Hepatocyte (in vitro differentiated cells): ENCODE data around the gene GPR35. TPM values are rescaled to one million over a fixed set of nuclear protein-coding genes. Genes with fewer than 3 reads are reported as not detected.

Experiments
- DNase-seq: peaks from one replicate; pipeline ENCODE4 v3.0.0-alpha.2; 2016; ENCODE audit warnings: low spot score
- H2AFZ ChIP-seq: fragments of 200-600 bp; sonication (generic); 2 replicates; pipeline ENCODE4 v1.6.0; 2016; ENCODE audit warnings: antibody characterized with exemption, mild to moderate bottlenecking
- H3K27ac ChIP-seq: fragments of 200-600 bp; sonication (generic); 2 replicates; pipeline ENCODE4 v1.5.1; 2016; ENCODE audit warnings: mild to moderate bottlenecking
- H3K27me3 ChIP-seq: fragments of 200-600 bp; sonication (generic); 2 replicates; pipeline ENCODE4 v1.6.1; 2016
- H3K36me3 ChIP-seq: fragments of 200-600 bp; sonication (generic); replicated peaks from 2 replicates; pipeline ENCODE4 v1.5.1; 2016; ENCODE audit warnings: low read depth; ENCODE audit not compliant: insufficient read depth
- H3K4me1 ChIP-seq: fragments of 200-600 bp; sonication (generic); 2 replicates; pipeline ENCODE4 v1.5.1; 2016; ENCODE audit warnings: mild to moderate bottlenecking, moderate library complexity; ENCODE audit not compliant: insufficient read depth
- H3K4me2 ChIP-seq: fragments of 200-600 bp; sonication (generic); 2 replicates; pipeline ENCODE4 v1.6.0; 2016
- H3K4me3 ChIP-seq: fragments of 200-600 bp; sonication (generic); 2 replicates; pipeline ENCODE4 v1.5.1; 2016; ENCODE audit warnings: mild to moderate bottlenecking
- H3K79me2 ChIP-seq: fragments of 200-600 bp; sonication (generic); 2 replicates; pipeline ENCODE4 v1.6.0; 2017; ENCODE audit warnings: mild to moderate bottlenecking
- H3K9me2 ChIP-seq: fragments of 200-600 bp; sonication (generic); replicated peaks from 2 replicates; pipeline ENCODE4 v1.6.0; 2017; ENCODE audit warnings: mild to moderate bottlenecking; ENCODE audit not compliant: insufficient read depth
- H3K9me3 ChIP-seq: fragments of 200-600 bp; sonication (generic); 2 replicates; pipeline ENCODE4 v1.5.1; 2016; ENCODE audit warnings: low read depth, mild to moderate bottlenecking
- H4K20me1 ChIP-seq: fragments of 200-600 bp; sonication (generic); 2 replicates; pipeline ENCODE4 v1.6.0; 2016; ENCODE audit warnings: mild to moderate bottlenecking; ENCODE audit not compliant: insufficient read depth, poor library complexity, severe bottlenecking
- EZH2 ChIP-seq: fragments of 200-600 bp; sonication (generic); IDR thresholded peaks from 2 replicates; pipeline ENCODE4 v1.6.1; 2016; ENCODE audit warnings: antibody characterized with exemption, mild to moderate bottlenecking, borderline replicate concordance
- EZH2phosphoT487 ChIP-seq: fragments of 200-600 bp; sonication (generic); IDR thresholded peaks from one replicate; pipeline ENCODE4 v1.6.1; 2018; ENCODE audit warnings: antibody characterized with exemption, mild to moderate bottlenecking, low read depth, moderate library complexity; ENCODE audit not compliant: unreplicated experiment, severe bottlenecking
- WGBS: methylation state at CpG from one replicate; pipeline ENCODE4 v1.1.6; 2016; ENCODE audit warnings: low lambda C conversion rate; ENCODE audit errors: missing lambda C conversion rate; 5-methylcytosine and 5-hydroxymethylcytosine counted together
- polyA plus RNA-seq: library from polyadenylated mRNA; unstranded; fragments of >200 nt; fragmentation: Nextera tagmentation; extraction: Ambion mirVana; gene quantifications from 2 replicates; pipeline ENCODE4 v1.2.1, GENCODE V29; 2016
- total RNA-seq: library from RNA; depleted of rRNA; stranded (reverse); fragments of >200 nt; gene quantifications from 2 replicates; pipeline ENCODE4 v1.2.3, GENCODE V29; 2014
- TF ChIP-seq, protein P1 (sequence below): fragments of 200-600 bp; sonication (generic); IDR thresholded peaks from 2 replicates; pipeline ENCODE4 v1.5.1; 2016; ENCODE audit warnings: antibody characterized with exemption, mild to moderate bottlenecking; ENCODE audit not compliant: poor library complexity

Gene GPR35
- total and polyA plus RNA-seq, 2 experiments from 2014 or later: 10.5 to 14.7 TPM

GRCh38 chr2:240639566-240639965, 14.3 kb downstream of the GPR35 start:
- TF ChIP-seq EZH2phosphoT487 (no peak), EZH2 (no peak)
- TF ChIP-seq, protein P1, sequence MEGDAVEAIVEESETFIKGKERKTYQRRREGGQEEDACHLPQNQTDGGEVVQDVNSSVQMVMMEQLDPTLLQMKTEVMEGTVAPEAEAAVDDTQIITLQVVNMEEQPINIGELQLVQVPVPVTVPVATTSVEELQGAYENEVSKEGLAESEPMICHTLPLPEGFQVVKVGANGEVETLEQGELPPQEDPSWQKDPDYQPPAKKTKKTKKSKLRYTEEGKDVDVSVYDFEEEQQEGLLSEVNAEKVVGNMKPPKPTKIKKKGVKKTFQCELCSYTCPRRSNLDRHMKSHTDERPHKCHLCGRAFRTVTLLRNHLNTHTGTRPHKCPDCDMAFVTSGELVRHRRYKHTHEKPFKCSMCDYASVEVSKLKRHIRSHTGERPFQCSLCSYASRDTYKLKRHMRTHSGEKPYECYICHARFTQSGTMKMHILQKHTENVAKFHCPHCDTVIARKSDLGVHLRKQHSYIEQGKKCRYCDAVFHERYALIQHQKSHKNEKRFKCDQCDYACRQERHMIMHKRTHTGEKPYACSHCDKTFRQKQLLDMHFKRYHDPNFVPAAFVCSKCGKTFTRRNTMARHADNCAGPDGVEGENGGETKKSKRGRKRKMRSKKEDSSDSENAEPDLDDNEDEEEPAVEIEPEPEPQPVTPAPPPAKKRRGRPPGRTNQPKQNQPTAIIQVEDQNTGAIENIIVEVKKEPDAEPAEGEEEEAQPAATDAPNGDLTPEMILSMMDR: no peak
- no peak for DNase-seq
- no peaks in the 10 kb centered on the region for H3K9me2 ChIP-seq
- H4K20me1 ChIP-seq: no peaks in the 10 kb centered on the region
- H3K27ac ChIP-seq: no peak overlapping the region
- no peaks in the 10 kb centered on the region for H3K9me3 ChIP-seq
- no peak overlapping the region for H2AFZ ChIP-seq
- H3K36me3 ChIP-seq: no peaks in the 10 kb centered on the region
- H3K79me2 ChIP-seq: no peaks in the 10 kb centered on the region
- H3K27me3 ChIP-seq: no peaks in the 10 kb centered on the region
- no peak overlapping the region for H3K4me2 ChIP-seq
- WGBS: 91% methylated on average over 18 of the region's 18 CpGs
- H3K4me1 ChIP-seq: no peaks in the 10 kb centered on the region
- H3K4me3 ChIP-seq: no peak overlapping the region

- H2AFZ ChIP-seq: no peak overlapping the region
- no peaks in the 10 kb centered on the region for H3K9me2 ChIP-seq
- H4K20me1 ChIP-seq: no peaks in the 10 kb centered on the region
- no peak overlapping the region for H3K27ac ChIP-seq
- no peak for TF ChIP-seq EZH2phosphoT487
- no peak for TF ChIP-seq EZH2
- TF ChIP-seq, protein P1: peak; percentile 53
- DNase-seq: peak; percentile 76
- no peaks in the 10 kb centered on the region for H3K36me3 ChIP-seq
- H3K4me3 ChIP-seq: no peak overlapping the region
- H3K4me2 ChIP-seq: no peak overlapping the region
- no peaks in the 10 kb centered on the region for H3K79me2 ChIP-seq
- H3K4me1 ChIP-seq: no peaks in the 10 kb centered on the region
- 16% methylated on average over 12 of the region's 16 CpGs for WGBS
- no peaks in the 10 kb centered on the region for H3K27me3 ChIP-seq
- H3K9me3 ChIP-seq: no peaks in the 10 kb centered on the region
Observed at GRCh38 chr2:240640939-240641338, 15.7 kb downstream of the GPR35 start.

- WGBS: 92% methylated on average over 31 of the region's 36 CpGs
- Histone ChIP-seq H3K36me3 (no peaks in the 10 kb centered on the region), H3K9me2 (no peaks in the 10 kb centered on the region), H3K4me3 (no peak overlapping the region), H3K4me1 (no peaks in the 10 kb centered on the region), H4K20me1 (no peaks in the 10 kb centered on the region), H3K4me2 (no peak overlapping the region), H3K27ac (no peak overlapping the region), H2AFZ (no peak overlapping the region), H3K27me3 (no peaks in the 10 kb centered on the region), H3K79me2 (no peaks in the 10 kb centered on the region), H3K9me3 (no peaks in the 10 kb centered on the region)
- DNase-seq: no peak
- no peak for TF ChIP-seq EZH2
- TF ChIP-seq, protein P1: no peak
- no peak for TF ChIP-seq EZH2phosphoT487
Observed at GRCh38 chr2:240642061-240642805, 17.0 kb downstream of the GPR35 start.
